Measurements from ENCODE around the gene FAM229A. TPM values are rescaled to one million over a fixed set of nuclear protein-coding genes. Genes with fewer than 3 reads are reported as not detected.

Gene FAM229A
- total and polyA plus RNA-seq, 2 of the 8 experiments (the other 6 are each of a cell fraction or from before 2014, with no cell fraction given) = 4.1 to 4.2 TPM

DNA sequence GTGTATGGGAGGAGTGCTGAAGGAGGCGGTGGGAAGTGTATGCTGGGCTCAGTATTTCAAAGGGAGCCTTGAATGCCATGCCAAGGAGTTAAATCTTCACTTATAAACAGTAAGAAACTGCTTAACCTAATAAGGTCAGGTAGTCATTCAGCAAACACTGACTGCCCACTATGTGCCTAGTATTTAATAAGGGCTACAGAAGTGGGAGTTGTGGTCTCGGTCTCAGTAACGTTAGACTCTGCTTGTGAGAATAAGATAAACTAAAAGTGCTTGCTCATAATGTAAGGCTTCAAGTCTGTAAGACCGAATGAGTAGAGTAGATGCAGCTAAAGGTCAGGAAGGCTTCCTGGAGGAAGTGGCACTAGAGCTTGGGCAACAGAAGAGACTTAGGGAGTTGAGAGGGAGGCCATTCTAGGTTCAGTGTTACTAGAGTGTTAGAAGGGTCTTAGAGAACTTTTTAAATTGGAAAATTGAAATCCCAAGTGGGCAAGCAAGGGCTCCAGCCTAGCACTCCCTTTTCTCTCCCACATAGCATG, 32.3 kb downstream of the FAM229A start:
- FAIRE-seq (no peak), DNase-seq (ENCODE audit: low read depth in 1 of 2, low spot score in 2 of 2) (no peak)
- Histone ChIP-seq H2BK120ac (replicated peaks; ENCODE audit: low read depth, low read length) (no peak overlapping the region), H3K4ac (replicated peaks; ENCODE audit: insufficient read length, low read depth, low read length) (no peak overlapping the region), H3K4me3 (ENCODE audit: extremely low read depth in 1 of 4, insufficient read depth in 2 of 4, low read depth in 3 of 4, low read length in 4 of 4) (no peak overlapping the region), H2BK12ac (ENCODE audit: low read depth, low read length) (no peak overlapping the region), H3K9ac (replicated peaks in 1 of 4; ENCODE audit: extremely low read depth in 1 of 4, low read depth in 3 of 4, low read length in 3 of 4) (no peak overlapping the region), H3K9me3 (ENCODE audit: insufficient read depth in 2 of 2, low read depth in 1 of 2, low read length in 1 of 2) (no peaks in the 10 kb centered on the region), H3K4me1 (replicated peaks in 1 of 4; ENCODE audit: control insufficient read depth in 3 of 4, insufficient read depth in 4 of 4, low read length in 3 of 4) (peaks cover 5 to 21% (median 14%) of the 10 kb centered on the region in 4 experiments), H3K14ac (ENCODE audit: insufficient read length) (no peak overlapping the region), H2AK5ac (ENCODE audit: low read depth, low read length) (no peak overlapping the region), H3K23ac (ENCODE audit: insufficient read length) (no peak overlapping the region), H3K18ac (ENCODE audit: extremely low read depth, low read length) (no peak overlapping the region), H3K27ac (ENCODE audit: low read depth, low read length) (no peak overlapping the region), H3K27me3 (replicated peaks in 1 of 4; ENCODE audit: control insufficient read depth in 3 of 4, extremely low read depth in 1 of 4, insufficient read depth in 3 of 4, low read length in 3 of 4) (no peaks in the 10 kb centered on the region), H2AFZ (ENCODE audit: low read length) (no peak overlapping the region), H4K91ac (replicated peaks; ENCODE audit: insufficient read length, low read length) (no peak overlapping the region), H2BK15ac (ENCODE audit: low read length) (no peak overlapping the region), H3K4me2 (ENCODE audit: insufficient read depth in 1 of 2, low read depth in 2 of 2, low read length in 2 of 2) (no peak overlapping the region), H2BK20ac (ENCODE audit: low read length) (no peak overlapping the region), H3K79me2 (ENCODE audit: control insufficient read depth in 1 of 2, insufficient read depth in 2 of 2, low read length in 2 of 2) (peaks cover 4 to 18% of the 10 kb centered on the region in 2 experiments; a peak in 3 of 4 replicates), H3K36me3 (ENCODE audit: control insufficient read depth in 2 of 4, insufficient read depth in 4 of 4, low read length in 3 of 4) (peaks cover 24 to 84% (median 41%) of the 10 kb centered on the region in 4 experiments; a peak in 7 of 8 replicates), H4K8ac (ENCODE audit: extremely low read depth, insufficient read depth, low read length) (no peak overlapping the region), H3K23me2 (ENCODE audit: low read depth, low read length) (peaks cover 7% of the 10 kb centered on the region; the same call in 1 of the 2 replicates), H2BK5ac (ENCODE audit: low read depth, low read length) (no peak overlapping the region), H3K56ac (replicated peaks; ENCODE audit: insufficient read length, low read depth, low read length) (no peak overlapping the region), H3K79me1 (ENCODE audit: low read depth, low read length) (peaks cover 2% of the 10 kb centered on the region; the same call in 1 of the 2 replicates), H4K20me1 (replicated peaks in 1 of 2; ENCODE audit: control insufficient read depth in 1 of 2, insufficient read depth in 2 of 2, low read length in 2 of 2) (peaks cover 9 to 20% of the 10 kb centered on the region in 2 experiments), H4K5ac (ENCODE audit: insufficient read length, low read depth, low read length) (no peak overlapping the region)
- ChIA-PET CTCF (ENCODE audit: partially characterized antibody) (interaction anchor here (1.6 to 3.6 kb wide), 2 partner anchors 21 to 81 kb away, joined by 4 to 14 read pairs; no protein-coding TSS in a partner anchor), POLR2A (ENCODE audit: partially characterized antibody) (interaction anchor here (0.6 to 13.4 kb wide), 11 partner anchors 9 to 1244 kb away, joined by 3 to 321 read pairs (median 33); partner anchors contain the start of genes CCDC28B, FAM229A and TSSK3)
- WGBS, 2 experiments (ENCODE audit: extremely low coverage in 1 of 2, insufficient coverage in 1 of 2, insufficient read length in 1 of 2, insufficient replicate concordance in 2 of 2, low coverage in 1 of 2, low lambda C conversion rate in 2 of 2, missing lambda C conversion rate in 1 of 2) = 90% methylated on average over 4 of the region's 4 CpGs; no CpG with 5 or more reads in 1 of the 2 experiments
- TF ChIP-seq NANOG (IDR thresholded peaks at IDR 0.05; ENCODE audit: insufficient read depth, low read depth, low read length, poor library complexity, severe bottlenecking) = no peak
- no peak for TF ChIP-seq BCL11A (IDR thresholded peaks at IDR 0.05; ENCODE audit: low read depth in 2 of 2, low read length in 2 of 2)
- no peak for TF ChIP-seq CEBPB (IDR thresholded peaks at IDR 0.05; ENCODE audit: low read depth, low read length)
- TF ChIP-seq TBP (IDR thresholded peaks at IDR 0.05; ENCODE audit: low read depth, low read length) = no peak
- TF ChIP-seq FOSL1 (IDR thresholded peaks at IDR 0.05; ENCODE audit: insufficient read depth, low read depth, low read length) = no peak
- no peak for TF ChIP-seq JUN (IDR thresholded peaks at IDR 0.05; ENCODE audit: low read depth, low read length)
- TF ChIP-seq SIN3A (conservative IDR thresholded peaks at IDR 0.05 in 1 of 2, IDR thresholded peaks at IDR 0.05 in 1 of 2; ENCODE audit: low read depth in 1 of 2, low read length in 2 of 2) = no peak
- no peak for TF ChIP-seq RBBP5 (IDR thresholded peaks at IDR 0.05; ENCODE audit: borderline replicate concordance, low read depth, low read length)
- TF ChIP-seq RFX5 (IDR thresholded peaks at IDR 0.05; ENCODE audit: borderline replicate concordance, low read depth, low read length) = no peak
- no peak for TF ChIP-seq KDM1A (IDR thresholded peaks at IDR 0.05; ENCODE audit: borderline replicate concordance, low read length)
- no peak for TF ChIP-seq BACH1 (IDR thresholded peaks at IDR 0.05; ENCODE audit: low read length)
- no peak for TF ChIP-seq GABPA (IDR thresholded peaks at IDR 0.05; ENCODE audit: borderline replicate concordance, insufficient read depth, low read length)
- no peak for TF ChIP-seq EP300 (IDR thresholded peaks at IDR 0.05; ENCODE audit: borderline replicate concordance in 1 of 2, low read depth in 2 of 2, low read length in 2 of 2)
